ENCODE data around the gene SULT2B1.

The SULT2B1 gene

GRCh38 chr19:48524732-48525131 lies 27.2 kb upstream of the SULT2B1 start:
- no peak overlapping the region for H3K27ac ChIP-seq (ENCODE audit: low read length, poor library complexity, severe bottlenecking)
- no peak overlapping the region for H4K8ac ChIP-seq (ENCODE audit: low read length)
- H3K4ac ChIP-seq (ENCODE audit: low read depth in 1 of 2, low read length in 2 of 2) = no peak overlapping the region
- H3K23ac ChIP-seq (ENCODE audit: low read length in 2 of 2) = no peak overlapping the region
- H3K36me3 ChIP-seq (ENCODE audit: control insufficient read depth in 1 of 2, insufficient read depth in 2 of 2, low read depth in 1 of 2, low read length in 2 of 2) = no peaks in the 10 kb centered on the region
- DNase-seq = no peak
- no peak overlapping the region for H2AFZ ChIP-seq (ENCODE audit: low read depth, low read length)
- H2BK12ac ChIP-seq (ENCODE audit: low read length in 2 of 2) = no peak overlapping the region
- no peak overlapping the region for H4K91ac ChIP-seq (ENCODE audit: low read length)
- H3K4me1 ChIP-seq (ENCODE audit: control insufficient read depth, insufficient read depth, low read depth, low read length) = no peaks in the 10 kb centered on the region
- H2BK15ac ChIP-seq (ENCODE audit: low read depth, poor library complexity, severe bottlenecking) = no peak overlapping the region
- H3K14ac ChIP-seq (ENCODE audit: low read length in 2 of 2) = no peak overlapping the region
- H3K79me1 ChIP-seq (replicated peaks; ENCODE audit: low read length, poor library complexity, severe bottlenecking) = no peaks in the 10 kb centered on the region
- WGBS = 98% methylated on average over 5 of the region's 5 CpGs
- no peak overlapping the region for H3K9ac ChIP-seq (ENCODE audit: low read length)
- no peak overlapping the region for H3K4me2 ChIP-seq (ENCODE audit: low read length, poor library complexity, severe bottlenecking)
- H2AK5ac ChIP-seq (ENCODE audit: low read length, severe bottlenecking) = no peak overlapping the region
- H3K9me3 ChIP-seq (ENCODE audit: control insufficient read depth, low read length) = peaks cover 18% of the 10 kb centered on the region
- H3K27me3 ChIP-seq (ENCODE audit: control insufficient read depth in 1 of 2, insufficient read depth in 1 of 2, low read length in 2 of 2) = no peaks in the 10 kb centered on the region
- H2BK5ac ChIP-seq (ENCODE audit: low read depth, low read length, poor library complexity, severe bottlenecking) = no peak overlapping the region
- H2BK120ac ChIP-seq (ENCODE audit: low read depth, low read length) = no peak overlapping the region
- no peak overlapping the region for H3K18ac ChIP-seq (ENCODE audit: low read depth in 1 of 2, low read length in 2 of 2)
- no peak overlapping the region for H3K4me3 ChIP-seq (ENCODE audit: insufficient read depth in 1 of 2, low read depth in 1 of 2, low read length in 2 of 2)

- no peak overlapping the region for H3K27ac ChIP-seq (ENCODE audit: low read length, poor library complexity, severe bottlenecking)
- no peak overlapping the region for H3K18ac ChIP-seq (ENCODE audit: low read depth in 1 of 2, low read length in 2 of 2)
- H3K23ac ChIP-seq (ENCODE audit: low read length in 2 of 2) = no peak overlapping the region
- H2AFZ ChIP-seq (ENCODE audit: low read depth, low read length) = no peak overlapping the region
- no peak overlapping the region for H2BK12ac ChIP-seq (ENCODE audit: low read length in 2 of 2)
- H4K8ac ChIP-seq (ENCODE audit: low read length) = no peak overlapping the region
- no peak overlapping the region for H2BK5ac ChIP-seq (ENCODE audit: low read depth, low read length, poor library complexity, severe bottlenecking)
- H2BK120ac ChIP-seq (ENCODE audit: low read depth, low read length) = no peak overlapping the region
- H3K4ac ChIP-seq (ENCODE audit: low read depth in 1 of 2, low read length in 2 of 2) = no peak overlapping the region
- 95% methylated on average over 4 of the region's 4 CpGs for WGBS
- no peak for DNase-seq
- H3K36me3 ChIP-seq (ENCODE audit: control insufficient read depth in 1 of 2, insufficient read depth in 2 of 2, low read depth in 1 of 2, low read length in 2 of 2) = no peaks in the 10 kb centered on the region
- no peaks in the 10 kb centered on the region for H3K79me1 ChIP-seq (replicated peaks; ENCODE audit: low read length, poor library complexity, severe bottlenecking)
- H3K27me3 ChIP-seq (ENCODE audit: control insufficient read depth in 1 of 2, insufficient read depth in 1 of 2, low read length in 2 of 2) = peaks cover 0 to 4% of the 10 kb centered on the region in 2 experiments
- no peaks in the 10 kb centered on the region for H3K4me1 ChIP-seq (ENCODE audit: control insufficient read depth, insufficient read depth, low read depth, low read length)
- H2AK5ac ChIP-seq (ENCODE audit: low read length, severe bottlenecking) = no peak overlapping the region
- no peak overlapping the region for H3K9ac ChIP-seq (ENCODE audit: low read length)
- H3K4me2 ChIP-seq (ENCODE audit: low read length, poor library complexity, severe bottlenecking) = no peak overlapping the region
- H3K4me3 ChIP-seq (ENCODE audit: insufficient read depth in 1 of 2, low read depth in 1 of 2, low read length in 2 of 2) = no peak overlapping the region
- no peak overlapping the region for H2BK15ac ChIP-seq (ENCODE audit: low read depth, poor library complexity, severe bottlenecking)
- no peak overlapping the region for H4K91ac ChIP-seq (ENCODE audit: low read length)
- no peak overlapping the region for H3K14ac ChIP-seq (ENCODE audit: low read length in 2 of 2)
- peaks cover 16% of the 10 kb centered on the region for H3K9me3 ChIP-seq (ENCODE audit: control insufficient read depth, low read length)
Measured at GRCh38 chr19:48529156-48529555, 22.8 kb upstream of the SULT2B1 start.

- no peak overlapping the region for H2BK120ac ChIP-seq (ENCODE audit: low read depth, low read length)
- H3K27ac ChIP-seq (ENCODE audit: low read length, poor library complexity, severe bottlenecking) = no peak overlapping the region
- no peaks in the 10 kb centered on the region for H3K36me3 ChIP-seq (ENCODE audit: control insufficient read depth in 1 of 2, insufficient read depth in 2 of 2, low read depth in 1 of 2, low read length in 2 of 2)
- H3K4me1 ChIP-seq (ENCODE audit: control insufficient read depth, insufficient read depth, low read depth, low read length) = no peaks in the 10 kb centered on the region
- no peak overlapping the region for H2AFZ ChIP-seq (ENCODE audit: low read depth, low read length)
- H2BK5ac ChIP-seq (ENCODE audit: low read depth, low read length, poor library complexity, severe bottlenecking) = no peak overlapping the region
- H4K91ac ChIP-seq (ENCODE audit: low read length) = no peak overlapping the region
- no peak overlapping the region for H4K8ac ChIP-seq (ENCODE audit: low read length)
- no peaks in the 10 kb centered on the region for H3K79me1 ChIP-seq (replicated peaks; ENCODE audit: low read length, poor library complexity, severe bottlenecking)
- no peak overlapping the region for H3K4ac ChIP-seq (ENCODE audit: low read depth in 1 of 2, low read length in 2 of 2)
- no peak overlapping the region for H3K4me2 ChIP-seq (ENCODE audit: low read length, poor library complexity, severe bottlenecking)
- H3K4me3 ChIP-seq (ENCODE audit: insufficient read depth in 1 of 2, low read depth in 1 of 2, low read length in 2 of 2) = no peak overlapping the region
- no peak overlapping the region for H3K14ac ChIP-seq (ENCODE audit: low read length in 2 of 2)
- 82% methylated on average over 20 of the region's 20 CpGs for WGBS
- peak overlapping the region; percentile 40 for H3K9ac ChIP-seq (ENCODE audit: low read length)
- peaks cover 0 to 4% of the 10 kb centered on the region in 2 experiments for H3K27me3 ChIP-seq (ENCODE audit: control insufficient read depth in 1 of 2, insufficient read depth in 1 of 2, low read length in 2 of 2)
- peaks cover 10% of the 10 kb centered on the region for H3K9me3 ChIP-seq (ENCODE audit: control insufficient read depth, low read length)
- no peak overlapping the region for H2AK5ac ChIP-seq (ENCODE audit: low read length, severe bottlenecking)
- no peak overlapping the region for H3K23ac ChIP-seq (ENCODE audit: low read length in 2 of 2)
- no peak overlapping the region for H3K18ac ChIP-seq (ENCODE audit: low read depth in 1 of 2, low read length in 2 of 2)
- DNase-seq = no peak
- H2BK12ac ChIP-seq (ENCODE audit: low read length in 2 of 2) = no peak overlapping the region
- no peak overlapping the region for H2BK15ac ChIP-seq (ENCODE audit: low read depth, poor library complexity, severe bottlenecking)
Measured at GRCh38 chr19:48530066-48530720, 21.8 kb upstream of the SULT2B1 start.

- Histone ChIP-seq H3K36me3 (ENCODE audit: control insufficient read depth in 1 of 2, insufficient read depth in 2 of 2, low read depth in 1 of 2, low read length in 2 of 2) (no peaks in the 10 kb centered on the region), H4K8ac (ENCODE audit: low read length) (no peak overlapping the region), H3K27ac (ENCODE audit: low read length, poor library complexity, severe bottlenecking) (no peak overlapping the region), H2BK15ac (ENCODE audit: low read depth, poor library complexity, severe bottlenecking) (no peak overlapping the region), H3K4me1 (ENCODE audit: control insufficient read depth, insufficient read depth, low read depth, low read length) (no peaks in the 10 kb centered on the region), H2BK5ac (ENCODE audit: low read depth, low read length, poor library complexity, severe bottlenecking) (no peak overlapping the region), H2BK120ac (ENCODE audit: low read depth, low read length) (no peak overlapping the region), H3K4ac (ENCODE audit: low read depth in 1 of 2, low read length in 2 of 2) (no peak overlapping the region), H3K18ac (ENCODE audit: low read depth in 1 of 2, low read length in 2 of 2) (no peak overlapping the region), H2AK5ac (ENCODE audit: low read length, severe bottlenecking) (no peak overlapping the region), H3K9ac (ENCODE audit: low read length) (no peak overlapping the region), H4K91ac (ENCODE audit: low read length) (no peak overlapping the region), H3K4me2 (ENCODE audit: low read length, poor library complexity, severe bottlenecking) (no peak overlapping the region), H3K79me1 (replicated peaks; ENCODE audit: low read length, poor library complexity, severe bottlenecking) (no peaks in the 10 kb centered on the region), H2BK12ac (ENCODE audit: low read length in 2 of 2) (no peak overlapping the region), H3K4me3 (ENCODE audit: insufficient read depth in 1 of 2, low read depth in 1 of 2, low read length in 2 of 2) (no peak overlapping the region), H3K27me3 (ENCODE audit: control insufficient read depth in 1 of 2, insufficient read depth in 1 of 2, low read length in 2 of 2) (peaks cover 0 to 4% of the 10 kb centered on the region in 2 experiments), H3K9me3 (ENCODE audit: control insufficient read depth, low read length) (peaks cover 10% of the 10 kb centered on the region), H2AFZ (ENCODE audit: low read depth, low read length) (no peak overlapping the region), H3K23ac (ENCODE audit: low read length in 2 of 2) (no peak overlapping the region), H3K14ac (ENCODE audit: low read length in 2 of 2) (no peak overlapping the region)
- no peak for DNase-seq
- 85% methylated on average over 3 of the region's 6 CpGs for WGBS
Measured at GRCh38 chr19:48530770-48531169, 21.2 kb upstream of the SULT2B1 start.
